Measurements from ENCODE around the gene MRPS9. TPM values are rescaled to one million over a fixed set of nuclear protein-coding genes. Genes with fewer than 3 reads are reported as not detected.

Gene MRPS9
- total RNA-seq, 2 donors from 2014 or later: 12.2 to 13.2 TPM

GRCh38 chr2:105055613-105056012 is 17.7 kb downstream of the MRPS9 start:
- Histone ChIP-seq H3K4me3 (no peak overlapping the region), H3K36me3 (replicated peaks in 1 of 2; ENCODE audit: insufficient read depth in 1 of 2, low read depth in 2 of 2) (no peaks in the 10 kb centered on the region), H3K27ac (no peak overlapping the region), H3K4me1 (peaks cover 10% of the 10 kb centered on the region), H3K9me3 (no peaks in the 10 kb centered on the region), H3K27me3 (no peaks in the 10 kb centered on the region)
- TF ChIP-seq CTCF (IDR thresholded peaks at IDR 0.05) (no peak), POLR2A (IDR thresholded peaks at IDR 0.05) (no peak)
- no peak for ATAC-seq
- DNase-seq: no peak
- intact Hi-C loops (cut with DNase I): no loop called here
- WGBS, 2 donors: 70 to 99% methylated on average over 2 of the region's 2 CpGs

DNA sequence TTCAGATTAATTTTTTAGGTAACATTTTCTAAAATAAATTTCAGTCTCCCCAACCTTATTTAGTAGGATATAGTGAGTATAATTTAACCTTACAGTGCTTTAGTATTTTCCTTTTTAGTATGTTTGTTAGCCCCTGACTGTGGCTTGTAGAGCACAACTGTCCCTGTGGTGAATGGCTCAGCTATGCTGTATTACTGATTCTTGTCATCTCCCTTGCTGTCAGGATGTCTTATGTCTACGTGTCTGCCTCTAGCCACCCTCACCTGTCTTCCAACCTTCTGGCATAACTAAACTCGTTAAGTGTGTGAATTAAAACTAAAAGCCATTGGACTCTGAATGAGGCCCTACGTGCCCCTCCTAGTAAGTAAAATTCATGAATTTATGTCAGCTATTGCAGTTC is 18.4 kb downstream of the MRPS9 start:
- peaks cover 10% of the 10 kb centered on the region for H3K4me1 ChIP-seq
- H3K9me3 ChIP-seq: no peaks in the 10 kb centered on the region
- H3K27ac ChIP-seq: no peak overlapping the region
- 80 to 96% methylated on average over 3 of the region's 3 CpGs for WGBS, 2 donors
- no peak overlapping the region for H3K4me3 ChIP-seq
- H3K27me3 ChIP-seq: no peaks in the 10 kb centered on the region
- ATAC-seq (no peak), DNase-seq (no peak)
- intact Hi-C loops (cut with DNase I): no loop called here
- H3K36me3 ChIP-seq (replicated peaks in 1 of 2; ENCODE audit: insufficient read depth in 1 of 2, low read depth in 2 of 2): no peaks in the 10 kb centered on the region
- TF ChIP-seq POLR2A (IDR thresholded peaks at IDR 0.05) (no peak), CTCF (IDR thresholded peaks at IDR 0.05) (no peak)

DNA sequence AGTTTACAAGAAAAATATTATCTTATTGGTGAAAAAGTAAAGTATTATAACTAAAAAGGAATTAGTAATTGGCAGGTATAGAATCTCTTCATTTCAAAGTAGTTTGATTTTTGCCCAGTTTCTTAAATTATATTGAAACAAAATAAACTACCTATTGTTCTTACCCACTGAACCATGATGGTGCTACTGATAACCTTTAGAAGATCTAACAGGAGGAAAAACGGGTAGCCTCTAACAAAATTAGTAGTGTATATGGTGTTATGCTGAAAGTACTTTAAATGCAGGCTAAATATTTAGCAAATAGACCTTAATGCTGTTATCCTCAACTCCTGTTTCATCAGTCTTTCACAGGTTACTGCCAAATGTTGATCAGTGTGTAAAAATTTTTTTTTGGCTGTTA is 19.1 kb downstream of the MRPS9 start:
- intact Hi-C loops (cut with DNase I): no loop called here
- H3K4me1 ChIP-seq: peaks cover 10% of the 10 kb centered on the region
- WGBS, 2 donors: 55 to 66% methylated on average over 1 of the region's 1 CpG
- TF ChIP-seq POLR2A (IDR thresholded peaks at IDR 0.05) (no peak), CTCF (IDR thresholded peaks at IDR 0.05) (no peak)
- no peak for ATAC-seq
- H3K27ac ChIP-seq: no peak overlapping the region
- no peaks in the 10 kb centered on the region for H3K36me3 ChIP-seq (replicated peaks in 1 of 2; ENCODE audit: insufficient read depth in 1 of 2, low read depth in 2 of 2)
- no peak for DNase-seq
- H3K27me3 ChIP-seq: no peaks in the 10 kb centered on the region
- H3K9me3 ChIP-seq: no peaks in the 10 kb centered on the region
- no peak overlapping the region for H3K4me3 ChIP-seq

DNA sequence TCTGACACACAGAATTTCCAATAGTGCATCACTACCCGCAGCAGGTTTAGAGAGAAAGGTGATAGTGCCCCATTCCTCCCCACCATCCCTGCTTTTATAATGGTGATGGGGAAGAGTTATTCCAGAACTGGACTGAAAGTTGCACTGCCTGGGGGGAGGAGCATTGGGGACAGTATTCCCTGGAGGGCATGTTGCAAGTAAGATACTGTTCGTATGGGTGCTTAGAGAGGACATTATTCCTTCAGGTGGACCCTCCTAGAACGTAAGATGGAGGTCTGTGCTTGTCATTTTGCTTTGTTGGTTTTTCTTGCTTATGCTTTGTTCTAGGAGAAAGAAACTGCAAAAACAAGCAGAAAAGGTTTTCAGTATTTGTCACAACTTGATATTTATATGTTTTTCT is 23.7 kb downstream of the MRPS9 start:
- 97 to 98% methylated on average over 3 of the region's 3 CpGs for WGBS, 2 donors
- intact Hi-C loops (cut with DNase I): no loop called here
- no peaks in the 10 kb centered on the region for H3K36me3 ChIP-seq (replicated peaks in 1 of 2; ENCODE audit: insufficient read depth in 1 of 2, low read depth in 2 of 2)
- no peaks in the 10 kb centered on the region for H3K4me1 ChIP-seq
- TF ChIP-seq CTCF (IDR thresholded peaks at IDR 0.05) (no peak), POLR2A (IDR thresholded peaks at IDR 0.05) (no peak)
- H3K4me3 ChIP-seq: no peak overlapping the region
- H3K9me3 ChIP-seq: no peaks in the 10 kb centered on the region
- no peaks in the 10 kb centered on the region for H3K27me3 ChIP-seq
- no peak for ATAC-seq
- DNase-seq: no peak
- H3K27ac ChIP-seq: no peak overlapping the region

- no peak for DNase-seq
- ATAC-seq: no peak
- no peaks in the 10 kb centered on the region for H3K4me1 ChIP-seq
- no peaks in the 10 kb centered on the region for H3K9me3 ChIP-seq
- H3K36me3 ChIP-seq (replicated peaks in 1 of 2; ENCODE audit: insufficient read depth in 1 of 2, low read depth in 2 of 2): no peaks in the 10 kb centered on the region
- no peak overlapping the region for H3K27ac ChIP-seq
- no peaks in the 10 kb centered on the region for H3K27me3 ChIP-seq
- intact Hi-C loops (cut with DNase I): no loop called here
- WGBS, 2 donors: 92 to 93% methylated on average over 5 of the region's 5 CpGs
- no peak for TF ChIP-seq POLR2A (IDR thresholded peaks at IDR 0.05)
- TF ChIP-seq CTCF (IDR thresholded peaks at IDR 0.05): no peak
- H3K4me3 ChIP-seq: no peak overlapping the region
Observed at GRCh38 chr2:105062158-105062557, 24.3 kb downstream of the MRPS9 start.
